MM.1S (cell line): ENCODE measurements around the gene FBXW7.

ENCODE experiments used
- CTCF ChIP-seq: fragments of 300-600 bp; sonication (generic); IDR thresholded peaks from 2 replicates; pipeline ENCODE4 v1.5.1; 2016; ENCODE audit warnings: antibody characterized with exemption, low read length, mixed read lengths
- EZH2phosphoT487 ChIP-seq: fragments of 300-600 bp; sonication (generic); IDR thresholded peaks from 2 replicates; pipeline ENCODE4 v1.6.1; 2018; ENCODE audit warnings: antibody characterized with exemption, low read length

GRCh38 chr4:152352215-152352614 lies 183.7 kb downstream of the FBXW7 start:
- no peak for TF ChIP-seq CTCF
- no peak for TF ChIP-seq EZH2phosphoT487
